B cell (primary cell): ENCODE data around the gene AGR2. TPM values are rescaled to one million over a fixed set of nuclear protein-coding genes. Genes with fewer than 3 reads are reported as not detected.
A peak's percentile ranks its signal among the peaks of the same experiment; 100 is the strongest.

ENCODE experiments used
- ATAC-seq: fragments of 200-7000 bp; cut with Tn5 transposase; one replicate; pipeline ENCODE4 v1.10.0; 2021; ENCODE audit warnings: low read depth, mild to moderate bottlenecking, moderate number of reproducible peaks, moderate library complexity
- CTCF ChIA-PET: fragments of 350-600 bp; sonication (Branson Sonifier 250); formaldehyde crosslinking; loops from one replicate; lab custom pipeline; 2021; ENCODE audit warnings: antibody characterized with exemption, inconsistent platforms; lab: Charles Lee
- POLR2A ChIA-PET: fragments of 350-600 bp; sonication (Branson Sonifier 250); formaldehyde crosslinking; loops from one replicate; lab custom pipeline; 2021; ENCODE audit warnings: antibody characterized with exemption; lab: Charles Lee
- DNase-seq: peaks from one replicate; pipeline ENCODE4 v3.0.0; 2013
- H2AFZ ChIP-seq: 2 replicates; pipeline ENCODE4 v1.6.1; 2012; ENCODE audit warnings: mild to moderate bottlenecking, low read depth, low read length; ENCODE audit not compliant: insufficient read depth, poor library complexity, severe bottlenecking
- H3K27ac ChIP-seq, 2 donors: 1 replicate in 1 of 2; 2 replicates in 1 of 2; pipeline ENCODE4 v1.5.1; 2012 to 2013; ENCODE audit warnings: low read length in 2 of 2, mild to moderate bottlenecking in 2 of 2, moderate library complexity in 1 of 2
- H3K27me3 ChIP-seq, 4 experiments: fragments of 200-600 bp in 1 of 4; sonication (generic) in 1 of 4; replicated peaks in 1 of 4; 1 replicate in 2 of 4; 2 replicates in 2 of 4; pipeline versions ENCODE4 v1.6.1 to v1.7.0; 2013 to 2016; ENCODE audit warnings: low read length in 3 of 4, mild to moderate bottlenecking in 2 of 4, mixed read lengths in 1 of 4, moderate library complexity in 1 of 4; ENCODE audit not compliant: insufficient read depth in 4 of 4, control insufficient read depth in 3 of 4; ENCODE audit errors: control extremely low read depth in 1 of 4
- H3K36me3 ChIP-seq, 2 experiments: replicated peaks in 1 of 2; 1 replicate in 1 of 2; 2 replicates in 1 of 2; pipeline versions ENCODE4 v1.6.1 to v1.7.1; 2013; ENCODE audit warnings: low read length in 1 of 2; ENCODE audit not compliant: insufficient read depth in 2 of 2, control insufficient read depth in 1 of 2; ENCODE audit errors: control extremely low read depth in 1 of 2, extremely low read depth in 1 of 2
- H3K4me1 ChIP-seq, 2 donors: fragments of 200-600 bp in 1 of 2; sonication (generic) in 1 of 2; 1 replicate in 1 of 2; 2 replicates in 1 of 2; pipeline versions ENCODE4 v1.5.1 to v1.6.1; 2013 to 2017; ENCODE audit warnings: low read length in 2 of 2; ENCODE audit not compliant: control insufficient read depth in 2 of 2, insufficient read depth in 2 of 2
- H3K4me2 ChIP-seq: replicated peaks from 2 replicates; pipeline ENCODE3; 2012; ENCODE audit warnings: mild to moderate bottlenecking, low read depth, low read length; ENCODE audit not compliant: poor library complexity, severe bottlenecking
- H3K4me3 ChIP-seq, 5 experiments: fragments of 200-600 bp in 1 of 5; sonication (generic) in 1 of 5; 1 replicate in 3 of 5; 2 replicates in 2 of 5; pipeline versions ENCODE4 v1.5.1 to v1.7.0; 2011 to 2016; ENCODE audit warnings: low read length in 4 of 5, mild to moderate bottlenecking in 4 of 5, low read depth in 2 of 5, control low read depth in 1 of 5, moderate library complexity in 1 of 5; ENCODE audit not compliant: insufficient read depth in 1 of 5; ENCODE audit errors: control extremely low read depth in 1 of 5, extremely low read depth in 1 of 5
- H3K79me2 ChIP-seq: fragments of 200-600 bp; sonication (generic); one replicate; pipeline ENCODE4 v1.6.0; 2016; ENCODE audit warnings: low read length; ENCODE audit not compliant: control insufficient read depth, insufficient read depth
- H3K9ac ChIP-seq: fragments of 200-600 bp; sonication (generic); 2 replicates; pipeline ENCODE4 v1.6.1; 2017; ENCODE audit warnings: mild to moderate bottlenecking, low read length, moderate library complexity
- H3K9me3 ChIP-seq, 3 donors: one replicate each; pipeline versions ENCODE4 v1.6.1 to v1.7.1; 2013; ENCODE audit warnings: low read length in 2 of 3; ENCODE audit not compliant: control insufficient read depth in 2 of 3, insufficient read depth in 1 of 3; ENCODE audit errors: control extremely low read depth in 1 of 3
- H4K20me1 ChIP-seq: 2 replicates; pipeline ENCODE4 v1.6.0; 2012; ENCODE audit warnings: mild to moderate bottlenecking, low read length; ENCODE audit not compliant: insufficient read depth, control insufficient read depth, poor library complexity, severe bottlenecking
- H3K27ac Mint-ChIP-seq: one replicate; pipeline ENCODE4 v1.8.0; 2021; ENCODE audit warnings: mixed read lengths
- H3K27me3 Mint-ChIP-seq: one replicate; pipeline ENCODE4 v1.8.0; 2021; ENCODE audit warnings: mixed read lengths
- H3K4me1 Mint-ChIP-seq: one replicate; pipeline ENCODE4 v1.8.0; 2021; ENCODE audit warnings: mixed read lengths
- H3K4me3 Mint-ChIP-seq: one replicate; pipeline ENCODE4 v1.8.0; 2021; ENCODE audit warnings: mixed read lengths
- H3K9me3 Mint-ChIP-seq: one replicate; pipeline ENCODE4 v1.8.0; 2022; ENCODE audit warnings: mixed read lengths; ENCODE audit not compliant: insufficient read depth
- CTCF ChIP-seq: fragments of 200-600 bp; IDR thresholded peaks from one replicate; pipeline ENCODE4 v1.8.0; 2022; ENCODE audit warnings: antibody characterized with exemption, mild to moderate bottlenecking
- EZH2 ChIP-seq: IDR thresholded peaks from 2 replicates; pipeline ENCODE4 v1.6.1; 2012; ENCODE audit warnings: borderline replicate concordance, low read depth, mild to moderate bottlenecking, moderate library complexity, low read length; ENCODE audit not compliant: insufficient read depth, poor library complexity, severe bottlenecking
- WGBS: methylation state at CpG from one replicate; pipeline ENCODE4 v1.1.5; 2013; ENCODE audit warnings: missing lambda C conversion rate; ENCODE audit not compliant: insufficient coverage; 5-methylcytosine and 5-hydroxymethylcytosine counted together
- intact Hi-C: fragments of 100-400 bp; cut with micrococcal nuclease; formaldehyde crosslinking; loops from one replicate; pipeline ENCODE4 v1.10.0; 2022
- polyA plus RNA-seq: library from polyadenylated mRNA; depleted of rRNA; stranded (reverse); fragments of >200 nt; gene quantifications from 2 replicates; pipeline ENCODE4 v1.2.3, GENCODE V29; 2012
- total RNA-seq, 2 donors: library from RNA; stranded (reverse); fragments of 120-200 nt in 1 of 2; gene quantifications; 1 replicate in 1 of 2; 2 replicates in 1 of 2; pipeline versions ENCODE4 v1.2.3 to v1.2.4, GENCODE V29; 2013 to 2022

AGR2 gene
- total and polyA plus RNA-seq, 2 donors (not counting 1 experiment from before 2014, with no cell fraction given) = not detected

DNA sequence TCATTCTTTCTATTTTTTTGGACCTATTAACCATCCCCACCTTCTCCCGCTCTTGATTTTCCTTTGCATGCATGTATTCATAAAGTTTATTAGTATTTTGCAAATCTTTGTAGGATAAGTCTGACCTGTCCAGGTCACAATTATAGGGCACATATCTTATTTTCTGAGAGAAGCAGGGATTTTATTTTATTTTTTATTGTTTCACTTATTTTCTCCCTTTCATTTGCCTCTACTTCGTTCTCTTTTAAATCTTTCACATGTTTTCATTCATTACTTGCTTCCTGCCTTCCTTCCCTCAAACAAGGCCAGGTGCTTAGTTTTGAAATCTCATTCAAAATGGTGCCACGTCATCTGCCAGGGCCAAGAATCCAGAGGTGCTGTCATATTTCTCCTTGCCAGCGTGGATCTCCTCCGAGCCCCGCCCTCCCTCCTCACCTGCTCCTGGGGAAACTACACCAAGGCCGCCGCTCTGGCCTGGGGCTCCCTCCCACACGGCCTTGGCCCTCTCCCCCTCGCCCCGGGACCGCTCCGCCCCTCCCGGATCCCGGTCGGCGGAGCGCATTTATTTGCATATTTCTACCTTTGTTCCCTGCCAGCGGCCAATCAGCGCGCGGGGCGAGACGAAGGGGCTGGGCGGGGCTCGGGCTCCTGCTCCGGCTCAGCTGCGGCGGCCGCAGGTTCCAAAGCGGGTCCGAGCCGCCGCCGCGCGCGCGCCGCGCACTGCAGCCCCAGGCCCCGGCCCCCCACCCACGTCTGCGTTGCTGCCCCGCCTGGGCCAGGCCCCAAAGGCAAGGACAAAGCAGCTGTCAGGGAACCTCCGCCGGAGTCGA is 51.5 kb downstream of the AGR2 start, which contains the start of gene TSPAN13:
TSPAN13 (plus strand) TSS at position 654 of the 830 bp plus-strand sequence. CDS start 213 bp downstream, outside the sequence.
- Mint-ChIP-seq H3K27me3 (no peaks in the 10 kb centered on the region), H3K4me1 (peaks cover 36% of the 10 kb centered on the region), H3K9me3 (no peaks in the 10 kb centered on the region), H3K27ac (peak within 1 kb of the TSS; percentile 96), H3K4me3 (peak within 1 kb of the TSS; percentile 100)
- DNase-seq (peak; percentile 87), ATAC-seq (peak; percentile 86)
- Histone ChIP-seq H3K79me2 (peaks cover 33% of the 10 kb centered on the region), H4K20me1 (peaks cover 4% of the 10 kb centered on the region), H3K4me1 (peaks cover 29% of the 10 kb centered on the region in 2 donors), H3K27ac (peak within 1 kb of the TSS; percentile 58 to 71), H3K27me3 (no peaks in the 10 kb centered on the region), H3K9ac (peak within 1 kb of the TSS; percentile 89), H3K36me3 (no peaks in the 10 kb centered on the region), H3K4me3 (peak within 1 kb of the TSS; percentile 80 to 92 (median 86)), H3K9me3 (no peaks in the 10 kb centered on the region), H2AFZ (peak within 1 kb of the TSS; percentile 79), H3K4me2 (peak within 1 kb of the TSS; percentile 68)
- under 1% methylated on average over 47 of the region's 48 CpGs for WGBS
- intact Hi-C loops = loop anchor here (1.0 to 10.0 kb wide), 3 partner anchors 8 to 1751 kb away; partner anchors contain the start of gene BZW2
- ChIA-PET POLR2A (no interaction called here), CTCF (interaction anchor here (1.4 to 2.0 kb wide), 3 partner anchors 48 to 548 kb away, joined by 4 to 5 read pairs (median 4); no protein-coding TSS in a partner anchor)
- TF ChIP-seq CTCF (no peak), EZH2 (no peak)

GRCh38 chr7:16747102-16747501 is 57.7 kb downstream of the AGR2 start:
- no peak for DNase-seq
- Mint-ChIP-seq H3K27me3 (no peaks in the 10 kb centered on the region), H3K9me3 (no peaks in the 10 kb centered on the region), H3K4me3 (no peak overlapping the region), H3K27ac (no peak overlapping the region), H3K4me1 (no peaks in the 10 kb centered on the region)
- Histone ChIP-seq H3K27me3 (no peaks in the 10 kb centered on the region), H3K4me1 (no peaks in the 10 kb centered on the region), H3K27ac (no peak overlapping the region), H4K20me1 (no peaks in the 10 kb centered on the region), H3K79me2 (no peaks in the 10 kb centered on the region), H3K9me3 (no peaks in the 10 kb centered on the region), H3K4me3 (no peak overlapping the region), H3K9ac (no peak overlapping the region), H2AFZ (no peak overlapping the region), H3K36me3 (no peaks in the 10 kb centered on the region), H3K4me2 (no peak overlapping the region)
- intact Hi-C loops = no loop called here
- POLR2A ChIA-PET = no interaction called here
- no peak for TF ChIP-seq CTCF
- TF ChIP-seq EZH2 = no peak
- WGBS = 90% methylated on average over 1 of the region's 1 CpG
- no peak for ATAC-seq
- CTCF ChIA-PET = no interaction called here
